Measurements from ENCODE around the gene TMEM263.

DNA sequence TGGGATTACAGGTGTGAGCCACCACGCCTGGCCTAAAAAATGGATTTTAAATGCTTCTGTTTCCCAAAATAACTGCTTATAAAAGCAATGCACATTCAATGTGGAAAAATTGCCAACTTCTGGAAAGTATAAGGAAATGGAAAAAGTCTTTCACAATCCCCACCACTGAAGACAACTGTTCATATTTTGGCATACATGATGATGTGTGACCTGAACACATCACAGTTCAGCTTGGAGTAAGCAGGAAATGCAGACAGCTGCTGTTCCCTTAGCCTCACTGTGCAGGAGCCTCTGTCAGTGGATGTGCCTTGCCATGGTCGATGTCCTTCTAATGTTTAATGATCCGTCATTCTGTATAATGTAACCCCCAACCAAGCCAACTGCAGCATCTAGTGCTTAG is 26.1 kb downstream of the TMEM263 start:
- TF ChIP-seq POLR2A (IDR thresholded peaks at IDR 0.05) (no peak), POLR2AphosphoS5 (IDR thresholded peaks at IDR 0.05) (peak in 1 of 3 donors; percentile 56)
- TF ChIP-seq, protein P1, sequence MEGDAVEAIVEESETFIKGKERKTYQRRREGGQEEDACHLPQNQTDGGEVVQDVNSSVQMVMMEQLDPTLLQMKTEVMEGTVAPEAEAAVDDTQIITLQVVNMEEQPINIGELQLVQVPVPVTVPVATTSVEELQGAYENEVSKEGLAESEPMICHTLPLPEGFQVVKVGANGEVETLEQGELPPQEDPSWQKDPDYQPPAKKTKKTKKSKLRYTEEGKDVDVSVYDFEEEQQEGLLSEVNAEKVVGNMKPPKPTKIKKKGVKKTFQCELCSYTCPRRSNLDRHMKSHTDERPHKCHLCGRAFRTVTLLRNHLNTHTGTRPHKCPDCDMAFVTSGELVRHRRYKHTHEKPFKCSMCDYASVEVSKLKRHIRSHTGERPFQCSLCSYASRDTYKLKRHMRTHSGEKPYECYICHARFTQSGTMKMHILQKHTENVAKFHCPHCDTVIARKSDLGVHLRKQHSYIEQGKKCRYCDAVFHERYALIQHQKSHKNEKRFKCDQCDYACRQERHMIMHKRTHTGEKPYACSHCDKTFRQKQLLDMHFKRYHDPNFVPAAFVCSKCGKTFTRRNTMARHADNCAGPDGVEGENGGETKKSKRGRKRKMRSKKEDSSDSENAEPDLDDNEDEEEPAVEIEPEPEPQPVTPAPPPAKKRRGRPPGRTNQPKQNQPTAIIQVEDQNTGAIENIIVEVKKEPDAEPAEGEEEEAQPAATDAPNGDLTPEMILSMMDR (IDR thresholded peaks at IDR 0.05): no peak

Data from breast epithelium (tissue), 3 donors.